GM23248 (cell line): ENCODE measurements around the gene ZFPM1. TPM values are rescaled to one million over a fixed set of nuclear protein-coding genes. Genes with fewer than 3 reads are reported as not detected.

Experiments used
- DNase-seq: peaks from one replicate; pipeline ENCODE4 v3.0.0-alpha.2; 2015
- H2AFZ ChIP-seq: fragments of 200-600 bp; sonication (generic); 2 replicates; pipeline ENCODE4 v1.6.1; 2016; ENCODE audit warnings: antibody characterized with exemption
- H3F3A ChIP-seq: fragments of 200-600 bp; sonication (generic); 2 replicates; pipeline ENCODE4 v1.6.1; 2016; ENCODE audit warnings: mild to moderate bottlenecking, antibody characterized with exemption, mixed run types; ENCODE audit not compliant: insufficient read depth
- H3K27ac ChIP-seq: fragments of 200-600 bp; sonication (generic); 2 replicates; pipeline ENCODE4 v1.5.1; 2016; ENCODE audit warnings: mild to moderate bottlenecking
- H3K27me3 ChIP-seq: fragments of 200-600 bp; sonication (generic); replicated peaks from 2 replicates; pipeline ENCODE4 v1.6.1; 2016; ENCODE audit warnings: mild to moderate bottlenecking; ENCODE audit not compliant: insufficient read depth
- H3K36me3 ChIP-seq: fragments of 200-600 bp; sonication (generic); 2 replicates; pipeline ENCODE4 v1.6.1; 2016; ENCODE audit warnings: low read depth, mild to moderate bottlenecking
- H3K4me1 ChIP-seq: fragments of 200-600 bp; sonication (generic); 2 replicates; pipeline ENCODE4 v1.6.1; 2016; ENCODE audit warnings: mild to moderate bottlenecking; ENCODE audit not compliant: insufficient read depth
- H3K4me2 ChIP-seq: fragments of 200-600 bp; sonication (generic); one replicate; pipeline ENCODE4 v1.6.1; 2016; ENCODE audit warnings: mild to moderate bottlenecking; ENCODE audit not compliant: unreplicated experiment
- H3K4me3 ChIP-seq: fragments of 200-600 bp; sonication (generic); 2 replicates; pipeline ENCODE4 v1.5.1; 2016; ENCODE audit warnings: mild to moderate bottlenecking
- H3K79me2 ChIP-seq: fragments of 200-600 bp; sonication (generic); 2 replicates; pipeline ENCODE4 v1.6.1; 2016; ENCODE audit warnings: mild to moderate bottlenecking; ENCODE audit not compliant: insufficient read depth
- H3K9ac ChIP-seq: fragments of 200-600 bp; sonication (generic); 2 replicates; pipeline ENCODE4 v1.6.1; 2016; ENCODE audit warnings: mild to moderate bottlenecking
- H3K9me2 ChIP-seq: fragments of 200-600 bp; sonication (generic); 2 replicates; pipeline ENCODE4 v1.6.1; 2016; ENCODE audit warnings: mixed run types, mild to moderate bottlenecking, moderate library complexity; ENCODE audit not compliant: insufficient read depth
- H3K9me3 ChIP-seq: fragments of 200-600 bp; sonication (generic); one replicate; pipeline ENCODE4 v1.6.1; 2017; ENCODE audit warnings: low read depth
- H4K20me1 ChIP-seq: fragments of 200-600 bp; sonication (generic); 2 replicates; pipeline ENCODE4 v1.6.0; 2016; ENCODE audit not compliant: insufficient read depth
- EZH2 ChIP-seq: fragments of 200-600 bp; sonication (generic); IDR thresholded peaks from 2 replicates; pipeline ENCODE4 v1.6.1; 2018; ENCODE audit warnings: antibody characterized with exemption, mild to moderate bottlenecking; ENCODE audit not compliant: insufficient read depth, poor library complexity, severe bottlenecking
- EZH2phosphoT487 ChIP-seq: fragments of 200-600 bp; sonication (generic); IDR thresholded peaks from 2 replicates; pipeline ENCODE4 v1.6.1; 2018; ENCODE audit warnings: antibody characterized with exemption, moderate library complexity, mild to moderate bottlenecking, low read depth; ENCODE audit not compliant: insufficient read depth
- WGBS, 2 experiments: methylation state at CpG; one replicate each; pipeline ENCODE4 v1.1.6; 2015 to 2017; ENCODE audit warnings: low lambda C conversion rate in 2 of 2, low coverage in 1 of 2; ENCODE audit errors: missing lambda C conversion rate in 2 of 2; 5-methylcytosine and 5-hydroxymethylcytosine counted together
- in situ Hi-C: fragments of 300-500 bp; cut with MboI; formaldehyde crosslinking; loops from 2 replicates; pipeline ENCODE4 v1.15.0; 2020
- polyA plus RNA-seq: library from polyadenylated mRNA; unstranded; fragments of >200 nt; fragmentation: Nextera tagmentation; extraction: Ambion mirVana; gene quantifications from 2 replicates; pipeline ENCODE4 v1.2.1, GENCODE V29; 2016
- total RNA-seq: library from RNA; depleted of rRNA; stranded (reverse); fragments of >200 nt; shearing (Covaris generic); gene quantifications from 2 replicates; pipeline ENCODE4 v1.2.3, GENCODE V29; 2014

Gene ZFPM1
- total and polyA plus RNA-seq, 2 experiments from 2014 or later, result 0.06 to 2.4 TPM

DNA sequence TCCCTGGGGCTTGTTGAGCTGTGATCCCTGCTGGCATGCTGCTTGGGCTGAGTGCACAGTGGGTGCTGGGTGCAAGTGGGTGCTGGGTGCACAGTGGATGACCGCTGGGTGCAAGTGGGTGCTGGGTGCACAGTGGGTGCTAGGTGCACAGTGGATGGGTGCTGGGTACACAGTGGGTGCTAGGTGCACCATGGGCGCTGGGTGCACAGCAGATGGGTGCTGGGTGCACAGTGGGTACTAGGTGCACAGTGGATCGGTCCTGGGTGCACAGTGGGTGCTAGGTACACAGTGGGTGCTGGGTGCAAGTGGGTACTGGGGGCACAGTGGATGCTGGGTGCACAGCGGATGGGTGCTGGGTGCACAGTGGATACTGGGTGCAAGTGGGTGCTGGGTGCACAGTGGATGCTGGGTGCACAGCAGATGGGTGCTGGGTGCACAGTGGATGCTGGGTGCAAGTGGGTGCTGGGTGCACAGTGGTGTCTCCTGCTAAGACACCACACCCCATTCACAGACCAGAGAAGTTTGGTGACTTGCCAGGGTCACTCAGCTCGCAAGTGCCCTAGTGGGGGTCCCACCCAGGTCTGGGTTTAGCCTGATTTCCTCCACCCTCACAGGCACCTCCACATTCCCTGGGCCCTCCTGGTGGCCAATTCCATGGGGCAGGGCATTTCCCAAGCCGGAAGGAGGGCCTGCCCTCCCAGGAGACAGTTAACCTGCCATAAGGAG lies 33.5 kb downstream of the ZFPM1 start:
- Histone ChIP-seq H3K4me1 (no peaks in the 10 kb centered on the region), H3K9ac (no peak overlapping the region), H4K20me1 (no peaks in the 10 kb centered on the region), H3K27me3 (no peaks in the 10 kb centered on the region), H3K36me3 (no peaks in the 10 kb centered on the region), H3K79me2 (no peaks in the 10 kb centered on the region), H3K4me2 (no peak overlapping the region), H3K9me2 (no peaks in the 10 kb centered on the region), H3F3A (no peaks in the 10 kb centered on the region), H3K27ac (no peak overlapping the region), H3K4me3 (no peak overlapping the region), H2AFZ (no peak overlapping the region), H3K9me3 (no peaks in the 10 kb centered on the region)
- WGBS, 2 experiments, result 96 to 100% methylated on average over 6 of the region's 6 CpGs
- DNase-seq, result no peak
- in situ Hi-C loops, result no loop called here
- TF ChIP-seq EZH2 (no peak), EZH2phosphoT487 (no peak)

GRCh38 chr16:88487124-88487432 lies 34.0 kb downstream of the ZFPM1 start:
- no peaks in the 10 kb centered on the region for H3K9me2 ChIP-seq
- no peak overlapping the region for H3K4me3 ChIP-seq
- no peaks in the 10 kb centered on the region for H3K27me3 ChIP-seq
- TF ChIP-seq EZH2, result no peak
- TF ChIP-seq EZH2phosphoT487, result no peak
- WGBS, 2 experiments, result 78 to 88% methylated on average over 3 of the region's 3 CpGs
- no peak overlapping the region for H2AFZ ChIP-seq
- H3K4me2 ChIP-seq, result no peak overlapping the region
- H3K36me3 ChIP-seq, result no peaks in the 10 kb centered on the region
- in situ Hi-C loops, result no loop called here
- no peaks in the 10 kb centered on the region for H3K9me3 ChIP-seq
- no peak for DNase-seq
- H3K27ac ChIP-seq, result no peak overlapping the region
- no peaks in the 10 kb centered on the region for H3K4me1 ChIP-seq
- no peaks in the 10 kb centered on the region for H3F3A ChIP-seq
- no peak overlapping the region for H3K9ac ChIP-seq
- H4K20me1 ChIP-seq, result no peaks in the 10 kb centered on the region
- H3K79me2 ChIP-seq, result no peaks in the 10 kb centered on the region

DNA sequence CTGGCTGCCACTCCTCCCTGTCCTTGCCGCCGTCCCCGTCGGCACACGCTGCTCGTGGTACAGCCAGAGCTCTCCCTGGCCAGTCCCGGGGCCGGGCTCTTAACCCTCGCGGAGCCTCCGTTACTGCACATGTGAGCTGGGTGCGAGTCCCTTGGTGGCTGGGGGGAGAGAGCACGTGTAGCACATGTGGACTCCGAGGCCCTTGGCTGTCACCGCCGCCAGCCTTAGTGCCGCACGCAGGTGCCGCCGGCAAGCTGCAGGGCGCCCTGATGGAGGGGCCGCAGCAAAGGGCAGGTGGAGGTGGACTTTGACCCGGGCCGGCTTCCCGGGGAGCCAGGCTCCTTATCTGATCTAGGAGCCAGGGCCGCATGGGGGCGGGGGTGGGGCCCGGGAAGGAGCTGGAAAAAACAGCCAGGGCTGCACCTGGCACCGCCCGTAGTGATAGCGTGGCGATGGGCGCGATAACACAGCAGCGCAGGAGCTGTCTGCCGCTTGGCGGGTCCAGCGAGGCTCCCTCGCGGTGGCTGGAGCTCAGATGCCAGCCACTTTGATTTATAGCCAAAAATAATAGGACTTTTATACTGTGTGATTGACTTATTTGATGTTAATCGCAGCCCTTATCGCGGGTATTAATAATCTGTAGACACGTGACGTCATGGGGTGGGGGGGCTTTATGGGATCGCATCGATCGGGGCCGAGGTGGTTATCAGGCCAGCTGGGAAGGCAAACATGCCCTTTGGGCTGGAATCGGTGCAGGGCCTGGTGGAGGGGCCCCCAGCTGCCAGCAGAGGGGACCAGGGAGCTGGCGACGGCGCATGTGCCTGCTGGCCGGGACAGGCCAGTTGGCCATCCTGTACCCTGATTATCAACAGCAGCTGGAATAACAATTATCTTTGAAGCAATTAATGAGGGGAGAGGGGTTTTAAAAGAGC lies 35.1 kb downstream of the ZFPM1 start:
- no peaks in the 10 kb centered on the region for H3K9me2 ChIP-seq
- 93 to 94% methylated on average over 37 to 54 of the region's 54 CpGs for WGBS, 2 experiments
- no peak for DNase-seq
- TF ChIP-seq EZH2 (no peak), EZH2phosphoT487 (no peak)
- H4K20me1 ChIP-seq, result no peaks in the 10 kb centered on the region
- no peaks in the 10 kb centered on the region for H3K27me3 ChIP-seq
- H3K4me1 ChIP-seq, result no peaks in the 10 kb centered on the region
- no peaks in the 10 kb centered on the region for H3K79me2 ChIP-seq
- H3K36me3 ChIP-seq, result no peaks in the 10 kb centered on the region
- no peak overlapping the region for H3K27ac ChIP-seq
- H3K9me3 ChIP-seq, result no peaks in the 10 kb centered on the region
- H3F3A ChIP-seq, result no peaks in the 10 kb centered on the region
- no peak overlapping the region for H2AFZ ChIP-seq
- H3K9ac ChIP-seq, result no peak overlapping the region
- in situ Hi-C loops, result no loop called here
- H3K4me3 ChIP-seq, result no peak overlapping the region
- no peak overlapping the region for H3K4me2 ChIP-seq

DNA sequence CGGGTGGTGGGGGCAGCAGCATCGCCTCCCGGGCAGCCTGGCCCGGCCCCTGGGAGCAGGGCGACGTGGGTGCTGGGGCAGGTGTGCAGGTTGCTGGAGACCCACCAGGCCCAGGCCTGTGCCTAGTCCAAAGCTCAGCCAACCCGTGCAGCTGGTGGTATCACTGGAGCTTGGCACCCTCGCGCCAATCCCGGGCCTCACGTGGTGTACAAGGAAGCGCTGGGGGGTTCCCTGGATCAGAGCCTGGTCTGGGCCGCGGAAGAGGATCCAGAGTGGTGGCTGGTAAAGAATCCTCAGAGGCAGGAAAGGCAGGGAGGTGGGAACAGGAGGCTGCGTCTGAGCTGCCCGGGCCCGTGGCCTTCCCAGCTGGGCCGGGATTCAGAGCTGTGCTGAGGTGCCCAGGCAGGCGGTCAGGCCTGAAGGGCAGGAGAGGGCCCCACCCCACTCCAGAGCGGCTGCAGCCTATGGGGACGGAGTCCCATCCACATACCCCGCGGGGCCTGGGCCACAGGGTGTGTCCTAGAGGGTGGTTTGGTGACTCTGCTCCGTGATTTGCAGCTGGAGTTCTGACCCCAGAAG lies 36.2 kb downstream of the ZFPM1 start:
- Histone ChIP-seq H3K9me2 (no peaks in the 10 kb centered on the region), H3K79me2 (no peaks in the 10 kb centered on the region), H3K27me3 (no peaks in the 10 kb centered on the region), H3K9me3 (no peaks in the 10 kb centered on the region), H2AFZ (no peak overlapping the region), H3F3A (no peaks in the 10 kb centered on the region), H4K20me1 (no peaks in the 10 kb centered on the region), H3K4me2 (no peak overlapping the region), H3K4me1 (no peaks in the 10 kb centered on the region), H3K36me3 (no peaks in the 10 kb centered on the region), H3K9ac (no peak overlapping the region), H3K27ac (no peak overlapping the region), H3K4me3 (no peak overlapping the region)
- DNase-seq, result no peak
- TF ChIP-seq EZH2phosphoT487, result no peak
- no peak for TF ChIP-seq EZH2
- in situ Hi-C loops, result no loop called here
- 89 to 93% methylated on average over 19 to 24 of the region's 24 CpGs for WGBS, 2 experiments
